Smooth muscle cell (in vitro differentiated cells): ENCODE results near the gene SEMA3B. TPM values are rescaled to one million over a fixed set of nuclear protein-coding genes. Genes with fewer than 3 reads are reported as not detected.

Experiments
- DNase-seq: peaks from one replicate; lab custom pipeline; 2025; ENCODE audit not compliant: unreplicated experiment; lab: John Stamatoyannopoulos, UW
- H2AFZ ChIP-seq: fragments of 200-600 bp; sonication (generic); 2 replicates; pipeline ENCODE4 v1.6.0; 2016; ENCODE audit warnings: antibody characterized with exemption, low read depth, mild to moderate bottlenecking
- H3F3A ChIP-seq: fragments of 200-600 bp; sonication (generic); 2 replicates; pipeline ENCODE4 v1.6.0; 2017; ENCODE audit warnings: antibody characterized with exemption, low read depth
- H3K27ac ChIP-seq: fragments of 200-600 bp; sonication (generic); 2 replicates; pipeline ENCODE4 v1.5.1; 2016; ENCODE audit warnings: low read depth, mild to moderate bottlenecking
- H3K27me3 ChIP-seq: fragments of 200-600 bp; sonication (generic); 2 replicates; pipeline ENCODE4 v1.6.1; 2016; ENCODE audit warnings: low read depth, mild to moderate bottlenecking
- H3K36me3 ChIP-seq: fragments of 200-600 bp; sonication (generic); 2 replicates; pipeline ENCODE4 v1.5.1; 2016; ENCODE audit warnings: low read depth
- H3K4me1 ChIP-seq: fragments of 200-600 bp; sonication (generic); 2 replicates; pipeline ENCODE4 v1.5.1; 2016; ENCODE audit warnings: low read depth
- H3K4me2 ChIP-seq: fragments of 200-600 bp; sonication (generic); 2 replicates; pipeline ENCODE4 v1.6.0; 2016; ENCODE audit warnings: mild to moderate bottlenecking
- H3K4me3 ChIP-seq: fragments of 200-600 bp; sonication (generic); 2 replicates; pipeline ENCODE4 v1.5.1; 2016; ENCODE audit warnings: mild to moderate bottlenecking
- H3K79me2 ChIP-seq: fragments of 200-600 bp; sonication (generic); 2 replicates; pipeline ENCODE4 v1.6.0; 2016; ENCODE audit warnings: low read depth, mild to moderate bottlenecking
- H3K9ac ChIP-seq: fragments of 200-600 bp; sonication (generic); 2 replicates; pipeline ENCODE4 v1.6.0; 2016; ENCODE audit warnings: low read depth
- H3K9me3 ChIP-seq: fragments of 200-600 bp; sonication (generic); replicated peaks from 2 replicates; pipeline ENCODE4 v1.5.1; 2016; ENCODE audit warnings: low read depth
- H4K20me1 ChIP-seq: fragments of 200-600 bp; sonication (generic); 2 replicates; pipeline ENCODE4 v1.6.0; 2016; ENCODE audit warnings: low read depth
- CTCF ChIP-seq: fragments of 200-600 bp; sonication (generic); IDR thresholded peaks from 2 replicates; pipeline ENCODE4 v1.5.1; 2017; ENCODE audit warnings: borderline replicate concordance, mild to moderate bottlenecking, antibody characterized with exemption; ENCODE audit not compliant: insufficient read depth, poor library complexity, severe bottlenecking
- WGBS: methylation state at CpG from one replicate; pipeline ENCODE4 v1.1.7; 2016; ENCODE audit warnings: low lambda C conversion rate; 5-methylcytosine and 5-hydroxymethylcytosine counted together
- polyA plus RNA-seq: library from polyadenylated mRNA; unstranded; fragments of >200 nt; fragmentation: Nextera tagmentation; extraction: Ambion mirVana; gene quantifications from 2 replicates; pipeline ENCODE4 v1.2.1, GENCODE V29; 2016
- total RNA-seq: library from RNA; depleted of rRNA; stranded (reverse); fragments of >200 nt; gene quantifications from 2 replicates; pipeline ENCODE4 v1.2.3, GENCODE V29; 2014

The SEMA3B gene
- total and polyA plus RNA-seq, 2 experiments from 2014 or later = 26.3 to 48.3 TPM

GRCh38 chr3:50259432-50260026, 9.4 kb upstream of the SEMA3B start:
- TF ChIP-seq CTCF = no peak
- Histone ChIP-seq H3K9me3 (no peaks in the 10 kb centered on the region), H3F3A (peaks cover 26% of the 10 kb centered on the region), H3K9ac (no peak overlapping the region), H3K36me3 (no peaks in the 10 kb centered on the region), H3K27me3 (no peaks in the 10 kb centered on the region), H3K79me2 (no peaks in the 10 kb centered on the region), H2AFZ (no peak overlapping the region), H3K4me2 (peak overlapping the region; percentile 89), H3K4me1 (peaks cover 26% of the 10 kb centered on the region), H4K20me1 (peaks cover 20% of the 10 kb centered on the region), H3K27ac (peak overlapping the region; percentile 98), H3K4me3 (no peak overlapping the region)
- no peak for DNase-seq
- 66% methylated on average over 18 of the region's 18 CpGs for WGBS

GRCh38 chr3:50260027-50260941, 8.7 kb upstream of the SEMA3B start:
- Histone ChIP-seq H3K4me1 (peaks cover 30% of the 10 kb centered on the region), H3K4me2 (peak overlapping the region; percentile 89), H3K27me3 (no peaks in the 10 kb centered on the region), H3K9me3 (no peaks in the 10 kb centered on the region), H2AFZ (no peak overlapping the region), H4K20me1 (peaks cover 12% of the 10 kb centered on the region), H3K79me2 (no peaks in the 10 kb centered on the region), H3K36me3 (no peaks in the 10 kb centered on the region), H3K4me3 (peak overlapping the region; percentile 64), H3F3A (peaks cover 26% of the 10 kb centered on the region), H3K27ac (peak overlapping the region; percentile 98), H3K9ac (peak overlapping the region; percentile 99)
- 5% methylated on average over 45 of the region's 70 CpGs for WGBS
- TF ChIP-seq CTCF = peak; percentile 98
- DNase-seq = peak; percentile 89

GRCh38 chr3:50260942-50261441, 8.0 kb upstream of the SEMA3B start:
- Histone ChIP-seq H3K9ac (peak overlapping the region; percentile 99), H3K4me2 (peak overlapping the region; percentile 89), H2AFZ (no peak overlapping the region), H3K36me3 (no peaks in the 10 kb centered on the region), H3K9me3 (no peaks in the 10 kb centered on the region), H3K4me3 (peak overlapping the region; percentile 64), H3K27me3 (no peaks in the 10 kb centered on the region), H3F3A (peaks cover 32% of the 10 kb centered on the region), H3K27ac (peak overlapping the region; percentile 98), H3K79me2 (no peaks in the 10 kb centered on the region), H4K20me1 (peaks cover 8% of the 10 kb centered on the region), H3K4me1 (peaks cover 34% of the 10 kb centered on the region)
- 81% methylated on average over 5 of the region's 5 CpGs for WGBS
- TF ChIP-seq CTCF = no peak
- no peak for DNase-seq
